Keratinocyte (primary cell): ENCODE measurements around the gene KLF6. TPM values are rescaled to one million over a fixed set of nuclear protein-coding genes. Genes with fewer than 3 reads are reported as not detected.

Source experiments
- DNase-seq: peaks from one replicate; pipeline ENCODE4 v3.0.0-alpha.2; 2011; ENCODE audit warnings: low read depth, missing footprints, low spot score
- FAIRE-seq: peaks from 2 replicates; lab custom pipeline; 2011; peaks lifted over from hg19 to GRCh38; lab: Jason Lieb, UNC
- H2AFZ ChIP-seq: 2 replicates; pipeline ENCODE4 v1.6.0; 2012; ENCODE audit warnings: low read length, control low read depth, inconsistent platforms; ENCODE audit not compliant: control insufficient read depth
- H3K27ac ChIP-seq: 2 replicates; pipeline ENCODE4 v1.5.1; 2011; ENCODE audit warnings: low read length; ENCODE audit not compliant: control insufficient read depth, insufficient read depth
- H3K27me3 ChIP-seq: 3 replicates; pipeline ENCODE4 v1.6.0; 2011; ENCODE audit warnings: low read length; ENCODE audit not compliant: control insufficient read depth, insufficient read depth; ENCODE audit errors: extremely low read depth
- H3K36me3 ChIP-seq, 2 experiments: 2 replicates in 1 of 2; 3 replicates in 1 of 2; pipeline ENCODE4 v1.5.1; 2011; ENCODE audit warnings: low read length in 2 of 2, mild to moderate bottlenecking in 1 of 2; ENCODE audit not compliant: control insufficient read depth in 2 of 2, insufficient read depth in 2 of 2; ENCODE audit errors: extremely low read depth in 1 of 2
- H3K4me1 ChIP-seq: 3 replicates; pipeline ENCODE4 v1.5.1; 2011; ENCODE audit warnings: low read length; ENCODE audit not compliant: control insufficient read depth, insufficient read depth; ENCODE audit errors: extremely low read depth
- H3K4me2 ChIP-seq: 3 replicates; pipeline ENCODE4 v1.6.0; 2011; ENCODE audit warnings: low read depth, low read length; ENCODE audit not compliant: control insufficient read depth, insufficient read depth; ENCODE audit errors: extremely low read depth
- H3K4me3 ChIP-seq, 3 experiments: fragments of 200-600 bp in 1 of 3; sonication (generic) in 1 of 3; 2 replicates in 2 of 3; 3 replicates in 1 of 3; pipeline ENCODE4 v1.5.1; 2011 to 2016; ENCODE audit warnings: low read length in 3 of 3, mild to moderate bottlenecking in 3 of 3, control low read depth in 2 of 3, inconsistent platforms in 1 of 3, low read depth in 1 of 3, mixed read lengths in 1 of 3, mixed run types in 1 of 3, moderate library complexity in 1 of 3; ENCODE audit not compliant: control insufficient read depth in 2 of 3, insufficient read depth in 2 of 3; ENCODE audit errors: extremely low read depth in 1 of 3
- H3K79me2 ChIP-seq: 2 replicates; pipeline ENCODE4 v1.6.0; 2012; ENCODE audit warnings: low read length; ENCODE audit not compliant: control insufficient read depth, insufficient read depth
- H3K9ac ChIP-seq: 3 replicates; pipeline ENCODE4 v1.6.0; 2011; ENCODE audit warnings: low read length; ENCODE audit not compliant: control insufficient read depth, insufficient read depth; ENCODE audit errors: extremely low read depth
- H3K9me1 ChIP-seq: 3 replicates; pipeline ENCODE4 v1.6.0; 2011; ENCODE audit warnings: low read length; ENCODE audit not compliant: control insufficient read depth, insufficient read depth; ENCODE audit errors: extremely low read depth
- H3K9me3 ChIP-seq: 2 replicates; pipeline ENCODE4 v1.5.1; 2012; ENCODE audit warnings: low read depth, low read length; ENCODE audit not compliant: control insufficient read depth
- H4K20me1 ChIP-seq: 3 replicates; pipeline ENCODE4 v1.6.0; 2011; ENCODE audit warnings: low read length; ENCODE audit not compliant: control insufficient read depth, insufficient read depth; ENCODE audit errors: extremely low read depth
- EZH2 ChIP-seq: IDR thresholded peaks from one replicate; pipeline ENCODE4 v1.6.1; 2012; ENCODE audit warnings: inconsistent platforms, mild to moderate bottlenecking, low read length, moderate library complexity
- dilution Hi-C: fragments of 300-500 bp; cut with MboI; formaldehyde crosslinking; loops from one replicate; pipeline ENCODE4 v1.7.0; 2020; ENCODE audit warnings: low sequenced_read_pairs; ENCODE audit not compliant: extremely low pct_ligation_motif_present
- polyA plus RNA-seq, 5 experiments: library from polyadenylated mRNA; depleted of rRNA in 3 of 5; stranded (reverse) in 3 of 5; stranded (forward) in 1 of 5; unstranded in 1 of 5; fragments of >200 nt; gene quantifications; 1 replicate in 1 of 5; 2 replicates in 3 of 5; 3 replicates in 1 of 5; pipeline versions ENCODE4 v1.2.1 to v1.2.3, GENCODE V29; 2011 to 2012; ENCODE audit warnings: missing spikeins in 2 of 5, low read depth in 1 of 5, low replicate concordance in 1 of 5
- TF ChIP-seq, protein P1 (sequence below), 3 experiments: IDR thresholded peaks in 1 of 3; conservative IDR thresholded peaks in 1 of 3; optimal IDR thresholded peaks in 1 of 3; 2 replicates in 2 of 3; 3 replicates in 1 of 3; pipeline versions ENCODE3 to v1.5.1; 2011; ENCODE audit warnings: low read length in 3 of 3, mild to moderate bottlenecking in 3 of 3, moderate library complexity in 2 of 3, control low read depth in 1 of 3, inconsistent platforms in 1 of 3; ENCODE audit not compliant: insufficient read depth in 2 of 3; ENCODE audit errors: extremely low read depth in 1 of 3

The KLF6 gene
- polyA plus RNA-seq, 1 donor (not counting 4 experiments of a cell fraction or from before 2014, with no cell fraction given), result 250 TPM

DNA sequence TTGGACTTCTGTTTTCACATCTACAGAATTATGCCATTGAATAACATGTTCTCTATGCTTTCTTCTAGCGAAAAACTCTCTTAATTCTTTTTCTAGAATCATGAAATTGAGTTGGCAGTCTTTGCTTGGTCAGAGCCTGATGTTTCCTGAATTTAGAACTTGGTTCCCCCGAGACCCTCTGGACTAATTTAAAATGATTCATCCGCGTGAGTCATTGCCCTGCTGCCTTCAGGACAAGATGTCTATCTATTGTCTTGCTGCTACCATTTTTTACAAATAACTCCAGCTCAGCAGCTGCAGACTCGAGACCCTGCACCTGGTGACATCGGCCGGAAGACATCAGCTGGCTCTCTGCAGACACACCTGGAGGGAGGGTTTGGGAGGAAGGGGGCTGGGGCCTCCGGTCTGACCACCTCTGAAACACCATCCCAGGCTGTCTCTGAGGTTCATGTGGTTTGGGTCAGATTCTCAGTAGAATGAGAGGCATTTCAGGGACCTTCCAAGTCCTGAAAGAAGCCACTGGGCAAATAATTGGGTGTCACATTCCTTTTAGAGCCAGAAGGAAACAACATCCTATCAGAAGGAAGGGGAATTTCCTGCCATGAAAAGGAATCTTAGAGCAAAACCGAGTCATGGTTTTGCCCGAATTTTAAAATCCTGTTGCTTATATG, 20.9 kb upstream of the KLF6 start:
- H3K4me2 ChIP-seq, result peak overlapping the region; percentile 80
- TF ChIP-seq, protein P1, sequence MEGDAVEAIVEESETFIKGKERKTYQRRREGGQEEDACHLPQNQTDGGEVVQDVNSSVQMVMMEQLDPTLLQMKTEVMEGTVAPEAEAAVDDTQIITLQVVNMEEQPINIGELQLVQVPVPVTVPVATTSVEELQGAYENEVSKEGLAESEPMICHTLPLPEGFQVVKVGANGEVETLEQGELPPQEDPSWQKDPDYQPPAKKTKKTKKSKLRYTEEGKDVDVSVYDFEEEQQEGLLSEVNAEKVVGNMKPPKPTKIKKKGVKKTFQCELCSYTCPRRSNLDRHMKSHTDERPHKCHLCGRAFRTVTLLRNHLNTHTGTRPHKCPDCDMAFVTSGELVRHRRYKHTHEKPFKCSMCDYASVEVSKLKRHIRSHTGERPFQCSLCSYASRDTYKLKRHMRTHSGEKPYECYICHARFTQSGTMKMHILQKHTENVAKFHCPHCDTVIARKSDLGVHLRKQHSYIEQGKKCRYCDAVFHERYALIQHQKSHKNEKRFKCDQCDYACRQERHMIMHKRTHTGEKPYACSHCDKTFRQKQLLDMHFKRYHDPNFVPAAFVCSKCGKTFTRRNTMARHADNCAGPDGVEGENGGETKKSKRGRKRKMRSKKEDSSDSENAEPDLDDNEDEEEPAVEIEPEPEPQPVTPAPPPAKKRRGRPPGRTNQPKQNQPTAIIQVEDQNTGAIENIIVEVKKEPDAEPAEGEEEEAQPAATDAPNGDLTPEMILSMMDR (optimal IDR thresholded peaks at IDR 0.05 in 1 of 3, IDR thresholded peaks at IDR 0.05 in 1 of 3, conservative IDR thresholded peaks at IDR 0.05 in 1 of 3; ENCODE audit: extremely low read depth in 1 of 3, insufficient read depth in 2 of 3, low read length in 3 of 3), result no peak
- TF ChIP-seq EZH2, result no peak
- H3K27ac ChIP-seq, result peak overlapping the region; percentile 99
- no peaks in the 10 kb centered on the region for H4K20me1 ChIP-seq
- H3K4me3 ChIP-seq, result peak overlapping the region in 2 of 3 experiments; percentile 29
- peaks cover 64% of the 10 kb centered on the region for H3K4me1 ChIP-seq
- H3K36me3 ChIP-seq, result no peaks in the 10 kb centered on the region
- dilution Hi-C loops, result no loop called here
- no peaks in the 10 kb centered on the region for H3K9me3 ChIP-seq
- H3K9ac ChIP-seq, result peak overlapping the region; percentile 88
- no peak overlapping the region for H2AFZ ChIP-seq
- DNase-seq (no peak), FAIRE-seq (peak; percentile 72)
- H3K9me1 ChIP-seq, result no peaks in the 10 kb centered on the region
- no peaks in the 10 kb centered on the region for H3K27me3 ChIP-seq
- H3K79me2 ChIP-seq, result peaks cover 6% of the 10 kb centered on the region

DNA sequence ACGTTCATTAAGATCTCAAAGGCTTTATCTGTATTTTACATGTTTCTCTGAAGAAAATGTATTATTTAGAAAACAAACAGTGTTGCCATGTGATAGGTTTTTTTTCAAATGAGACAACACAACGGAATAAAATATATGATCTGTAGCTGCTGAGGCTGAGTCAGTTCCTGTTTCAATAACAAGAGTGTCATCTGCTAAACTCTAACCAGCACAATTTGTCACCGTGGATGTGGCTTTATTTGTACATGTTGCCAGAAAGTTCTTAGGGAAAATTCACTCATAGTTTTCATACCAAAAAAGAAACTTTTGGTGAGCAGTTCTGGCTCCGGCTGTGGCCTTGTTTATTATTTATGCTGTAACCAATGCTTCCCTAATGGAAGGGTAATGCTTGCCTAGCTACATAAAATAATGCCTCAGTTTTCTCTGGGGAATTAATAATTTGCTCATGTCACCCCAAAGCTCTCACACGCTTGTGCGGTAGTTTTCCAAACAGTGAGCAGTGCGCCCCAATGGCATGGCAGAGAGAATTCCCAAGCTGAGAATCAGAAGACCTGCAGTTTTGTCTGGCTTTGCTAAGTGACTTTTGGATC, 20.3 kb upstream of the KLF6 start:
- Histone ChIP-seq H3K27ac (peak overlapping the region; percentile 99), H3K4me2 (peak overlapping the region; percentile 80), H3K9me1 (no peaks in the 10 kb centered on the region), H3K4me1 (peaks cover 58% of the 10 kb centered on the region), H3K79me2 (peaks cover 6% of the 10 kb centered on the region), H3K9ac (peak overlapping the region; percentile 88), H3K36me3 (no peaks in the 10 kb centered on the region), H3K4me3 (peak overlapping the region in 2 of 3 experiments; percentile 29), H4K20me1 (no peaks in the 10 kb centered on the region), H3K27me3 (no peaks in the 10 kb centered on the region), H2AFZ (no peak overlapping the region), H3K9me3 (no peaks in the 10 kb centered on the region)
- DNase-seq, result no peak
- FAIRE-seq, result no peak
- dilution Hi-C loops, result no loop called here
- TF ChIP-seq EZH2, result no peak
- TF ChIP-seq, protein P1 (optimal IDR thresholded peaks at IDR 0.05 in 1 of 3, IDR thresholded peaks at IDR 0.05 in 1 of 3, conservative IDR thresholded peaks at IDR 0.05 in 1 of 3; ENCODE audit: extremely low read depth in 1 of 3, insufficient read depth in 2 of 3, low read length in 3 of 3), result no peak
